Trophoblast cell (in vitro differentiated cells and primary cell): ENCODE measurements around the gene SPRR1B.

Experiments
- DNase-seq, 2 donors: peaks; one replicate each; pipeline ENCODE4 v3.0.0-alpha.2; 2016
- H2AFZ ChIP-seq: 2 replicates; pipeline ENCODE4 v1.6.1; 2013; ENCODE audit warnings: low read length, moderate library complexity, mild to moderate bottlenecking; ENCODE audit not compliant: insufficient read depth, poor library complexity
- H2AK5ac ChIP-seq: 2 replicates; pipeline ENCODE4 v1.6.1; 2013; ENCODE audit warnings: mild to moderate bottlenecking, low read length
- H2BK120ac ChIP-seq: 2 replicates; pipeline ENCODE4 v1.6.1; 2013; ENCODE audit warnings: low read length, mild to moderate bottlenecking, moderate library complexity; ENCODE audit not compliant: insufficient read depth, poor library complexity
- H2BK12ac ChIP-seq: 2 replicates; pipeline ENCODE4 v1.6.1; 2013; ENCODE audit warnings: mild to moderate bottlenecking, low read length, moderate library complexity
- H2BK5ac ChIP-seq: 2 replicates; pipeline ENCODE4 v1.6.1; 2013; ENCODE audit warnings: low read length, low read depth, moderate library complexity, mild to moderate bottlenecking; ENCODE audit not compliant: poor library complexity
- H3K14ac ChIP-seq: 2 replicates; pipeline ENCODE4 v1.6.1; 2013; ENCODE audit warnings: mild to moderate bottlenecking, low read length
- H3K18ac ChIP-seq: 2 replicates; pipeline ENCODE4 v1.6.1; 2013; ENCODE audit warnings: mild to moderate bottlenecking, low read length
- H3K23ac ChIP-seq: 2 replicates; pipeline ENCODE4 v1.6.1; 2013; ENCODE audit warnings: low read length
- H3K27ac ChIP-seq: 2 replicates; pipeline ENCODE4 v1.5.1; 2013; ENCODE audit warnings: low read depth, mild to moderate bottlenecking, inconsistent platforms, low read length, moderate library complexity
- H3K27me3 ChIP-seq: 2 replicates; pipeline ENCODE4 v1.6.1; 2013; ENCODE audit warnings: inconsistent platforms, mild to moderate bottlenecking, low read length, moderate library complexity; ENCODE audit not compliant: insufficient read depth
- H3K36me3 ChIP-seq, 2 experiments: 1 replicate in 1 of 2; 2 replicates in 1 of 2; pipeline ENCODE4 v1.6.1; 2013; ENCODE audit warnings: low read length in 2 of 2, mild to moderate bottlenecking in 2 of 2, moderate library complexity in 1 of 2; ENCODE audit not compliant: insufficient read depth in 2 of 2, control insufficient read depth in 1 of 2
- H3K4ac ChIP-seq: 2 replicates; pipeline ENCODE4 v1.6.1; 2013; ENCODE audit warnings: low read depth, mild to moderate bottlenecking, low read length, moderate library complexity
- H3K4me1 ChIP-seq, 2 experiments: 1 replicate in 1 of 2; 2 replicates in 1 of 2; pipeline ENCODE4 v1.6.1; 2013; ENCODE audit warnings: low read length in 2 of 2, mild to moderate bottlenecking in 2 of 2, moderate library complexity in 1 of 2; ENCODE audit not compliant: insufficient read depth in 2 of 2, control insufficient read depth in 1 of 2
- H3K4me2 ChIP-seq: 2 replicates; pipeline ENCODE4 v1.6.1; 2013; ENCODE audit warnings: inconsistent platforms, mild to moderate bottlenecking, low read length, moderate library complexity
- H3K4me3 ChIP-seq: 2 replicates; pipeline ENCODE4 v1.5.1; 2013; ENCODE audit warnings: mild to moderate bottlenecking, low read depth, low read length, inconsistent platforms
- H3K79me1 ChIP-seq: one replicate; pipeline ENCODE4 v1.6.1; 2013; ENCODE audit warnings: low read length
- H3K79me2 ChIP-seq: 2 replicates; pipeline ENCODE4 v1.6.1; 2013; ENCODE audit warnings: low read length, mild to moderate bottlenecking; ENCODE audit not compliant: control insufficient read depth, insufficient read depth, poor library complexity
- H3K9ac ChIP-seq: 2 replicates; pipeline ENCODE4 v1.6.1; 2013; ENCODE audit warnings: mild to moderate bottlenecking, low read length
- H3K9me3 ChIP-seq: 2 replicates; pipeline ENCODE4 v1.6.1; 2013; ENCODE audit warnings: low read depth, mild to moderate bottlenecking, control low read depth, inconsistent platforms, low read length; ENCODE audit not compliant: insufficient read depth
- H4K12ac ChIP-seq: 2 replicates; pipeline ENCODE4 v1.6.1; 2013; ENCODE audit warnings: low read depth, mild to moderate bottlenecking, low read length, moderate library complexity
- H4K8ac ChIP-seq: 2 replicates; pipeline ENCODE4 v1.6.1; 2013; ENCODE audit warnings: low read depth, mild to moderate bottlenecking, low read length, moderate library complexity
- H4K91ac ChIP-seq: one replicate; pipeline ENCODE4 v1.6.1; 2013; ENCODE audit warnings: low read depth, mild to moderate bottlenecking, low read length, moderate library complexity
- WGBS: extraction: QIAGEN DNeasy Blood & Tissue Kit; methylation state at CpG from one replicate; pipeline ENCODE4 v1.1.7; 2013; ENCODE audit warnings: missing lambda C conversion rate; ENCODE audit not compliant: insufficient read length, insufficient coverage; ENCODE audit errors: extremely low coverage; 5-methylcytosine and 5-hydroxymethylcytosine counted together

Gene SPRR1B

GRCh38 chr1:153023109-153023508 lies 7.9 kb upstream of the SPRR1B start:
- H3K23ac ChIP-seq = no peak overlapping the region
- WGBS = no CpG with 5 or more reads among the region's 7 CpGs
- no peak overlapping the region for H2BK120ac ChIP-seq

DNA sequence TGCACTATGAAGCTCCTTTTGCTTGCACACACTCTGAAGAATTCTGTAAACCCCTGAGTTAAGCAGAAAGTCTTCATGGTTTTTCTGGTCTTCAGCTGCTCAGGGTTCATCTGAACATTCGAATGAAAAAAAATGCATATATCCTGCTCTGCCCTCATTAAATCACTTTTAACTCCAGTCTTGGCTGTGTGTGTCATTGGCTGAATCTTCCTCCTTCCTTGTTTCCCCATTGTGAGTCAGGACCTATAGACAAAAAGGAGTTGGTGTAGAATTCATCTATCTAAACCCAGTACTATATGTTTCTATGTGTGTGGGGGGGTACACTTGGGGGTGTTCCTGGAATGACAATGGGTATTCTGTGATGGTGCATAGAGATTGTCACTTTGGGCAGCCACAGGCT lies 6.6 kb upstream of the SPRR1B start:
- Histone ChIP-seq H2BK12ac (no peak overlapping the region), H2BK5ac (no peak overlapping the region), H4K91ac (no peak overlapping the region), H3K36me3 (no peaks in the 10 kb centered on the region), H2AFZ (no peak overlapping the region), H3K9ac (no peak overlapping the region), H3K27me3 (no peaks in the 10 kb centered on the region), H2BK120ac (no peak overlapping the region), H3K4ac (no peak overlapping the region), H3K9me3 (no peaks in the 10 kb centered on the region), H3K14ac (no peak overlapping the region), H3K27ac (no peak overlapping the region), H4K8ac (no peak overlapping the region), H3K4me2 (no peak overlapping the region), H3K79me1 (no peaks in the 10 kb centered on the region), H4K12ac (no peak overlapping the region), H3K4me1 (no peaks in the 10 kb centered on the region), H3K23ac (no peak overlapping the region), H3K4me3 (no peak overlapping the region), H2AK5ac (no peak overlapping the region), H3K18ac (no peak overlapping the region), H3K79me2 (no peaks in the 10 kb centered on the region)
- no CpG with 5 or more reads among the region's 1 CpG for WGBS
- DNase-seq = no peak

More at GRCh38 chr1:153023109-153023508, 7.9 kb upstream of the SPRR1B start:
- no peak overlapping the region for H2BK12ac ChIP-seq
- no peak overlapping the region for H3K27ac ChIP-seq
- no peaks in the 10 kb centered on the region for H3K36me3 ChIP-seq
- no peak overlapping the region for H3K4me2 ChIP-seq
- no peak overlapping the region for H4K8ac ChIP-seq
- DNase-seq = no peak
- no peak overlapping the region for H2BK5ac ChIP-seq
- H4K91ac ChIP-seq = no peak overlapping the region
- no peak overlapping the region for H3K4me3 ChIP-seq
- no peaks in the 10 kb centered on the region for H3K79me1 ChIP-seq
- H3K4me1 ChIP-seq = no peaks in the 10 kb centered on the region
- H3K9ac ChIP-seq = no peak overlapping the region
- H2AK5ac ChIP-seq = no peak overlapping the region
- no peak overlapping the region for H2AFZ ChIP-seq
- no peak overlapping the region for H3K4ac ChIP-seq
- H4K12ac ChIP-seq = no peak overlapping the region
- H3K14ac ChIP-seq = no peak overlapping the region
- no peaks in the 10 kb centered on the region for H3K27me3 ChIP-seq
- H3K18ac ChIP-seq = no peak overlapping the region
- H3K9me3 ChIP-seq = no peaks in the 10 kb centered on the region
- H3K79me2 ChIP-seq = no peaks in the 10 kb centered on the region

- H3K9ac ChIP-seq = no peak overlapping the region
- H3K4me1 ChIP-seq = no peaks in the 10 kb centered on the region
- H4K91ac ChIP-seq = no peak overlapping the region
- H4K8ac ChIP-seq = no peak overlapping the region
- DNase-seq = peak; percentile 1 to 44
- no peak overlapping the region for H4K12ac ChIP-seq
- H3K9me3 ChIP-seq = no peaks in the 10 kb centered on the region
- H2AK5ac ChIP-seq = no peak overlapping the region
- no peak overlapping the region for H3K4ac ChIP-seq
- no peak overlapping the region for H3K14ac ChIP-seq
- H3K4me3 ChIP-seq = no peak overlapping the region
- H2BK5ac ChIP-seq = no peak overlapping the region
- no CpG with 5 or more reads among the region's 1 CpG for WGBS
- no peak overlapping the region for H3K18ac ChIP-seq
- H3K36me3 ChIP-seq = no peaks in the 10 kb centered on the region
- H3K79me1 ChIP-seq = no peaks in the 10 kb centered on the region
- H3K4me2 ChIP-seq = no peak overlapping the region
- H2AFZ ChIP-seq = no peak overlapping the region
- H3K23ac ChIP-seq = no peak overlapping the region
- no peak overlapping the region for H2BK12ac ChIP-seq
- H2BK120ac ChIP-seq = no peak overlapping the region
- H3K27me3 ChIP-seq = no peaks in the 10 kb centered on the region
- H3K79me2 ChIP-seq = no peaks in the 10 kb centered on the region
- H3K27ac ChIP-seq = no peak overlapping the region
Observed at GRCh38 chr1:153025797-153026196, 5.2 kb upstream of the SPRR1B start.

- no peak overlapping the region for H2AFZ ChIP-seq
- H3K27me3 ChIP-seq = no peaks in the 10 kb centered on the region
- no peak overlapping the region for H4K91ac ChIP-seq
- no peaks in the 10 kb centered on the region for H3K36me3 ChIP-seq
- H3K4ac ChIP-seq = no peak overlapping the region
- no peak overlapping the region for H2BK5ac ChIP-seq
- no peaks in the 10 kb centered on the region for H3K79me1 ChIP-seq
- H3K9me3 ChIP-seq = no peaks in the 10 kb centered on the region
- no peak overlapping the region for H3K4me3 ChIP-seq
- no peak overlapping the region for H2BK120ac ChIP-seq
- no peak overlapping the region for H2AK5ac ChIP-seq
- H3K27ac ChIP-seq = no peak overlapping the region
- no peaks in the 10 kb centered on the region for H3K4me1 ChIP-seq
- no peak overlapping the region for H3K14ac ChIP-seq
- no peak overlapping the region for H3K23ac ChIP-seq
- DNase-seq = no peak
- WGBS = no CpG with 5 or more reads among the region's 1 CpG
- no peak overlapping the region for H4K12ac ChIP-seq
- H3K79me2 ChIP-seq = no peaks in the 10 kb centered on the region
- no peak overlapping the region for H3K18ac ChIP-seq
- H2BK12ac ChIP-seq = no peak overlapping the region
- no peak overlapping the region for H3K4me2 ChIP-seq
- no peak overlapping the region for H3K9ac ChIP-seq
- H4K8ac ChIP-seq = no peak overlapping the region
Observed at GRCh38 chr1:153028766-153029165, 2.2 kb upstream of the SPRR1B start.
